ENCODE results near the gene APLF.
"Not testable (repeated sequence)": the region's sequence is repeated elsewhere in the genome, so short reads cannot be mapped to it uniquely, and the experiment has no call there.

The APLF gene

GRCh38 chr2:68574202-68574791 is 106.9 kb downstream of the APLF start:
- FAIRE-seq (no peak), DNase-seq (ENCODE audit: low spot score) (no peak)

DNA sequence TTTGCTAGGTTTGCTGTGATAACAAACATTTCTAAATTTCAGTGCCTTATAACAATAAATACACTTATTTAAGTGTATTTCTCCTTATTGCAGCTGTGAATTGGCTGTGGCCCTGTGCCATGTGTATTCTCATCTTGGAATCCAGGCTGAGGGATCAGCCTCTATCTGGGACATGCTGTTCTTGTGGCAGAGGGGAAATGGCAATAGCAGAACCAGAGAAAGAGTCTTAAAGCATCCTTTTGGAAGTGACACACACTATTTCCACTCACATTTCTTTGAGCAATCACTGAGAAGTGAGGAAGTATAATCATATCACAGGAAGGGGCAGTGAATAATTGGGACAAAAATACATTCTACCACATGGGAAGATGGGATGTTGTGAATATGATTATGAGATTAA is 109.8 kb downstream of the APLF start:
- no peak for FAIRE-seq
- DNase-seq (ENCODE audit: low spot score): no peak

- no peak for FAIRE-seq
- DNase-seq (ENCODE audit: low spot score): no peak
These were observed 112.3 kb downstream of the APLF start for GRCh38 chr2:68579689-68580088.

GRCh38 chr2:68588589-68588988 is 121.2 kb downstream of the APLF start:
- no peak for DNase-seq (ENCODE audit: low spot score)
- FAIRE-seq: no peak

DNA sequence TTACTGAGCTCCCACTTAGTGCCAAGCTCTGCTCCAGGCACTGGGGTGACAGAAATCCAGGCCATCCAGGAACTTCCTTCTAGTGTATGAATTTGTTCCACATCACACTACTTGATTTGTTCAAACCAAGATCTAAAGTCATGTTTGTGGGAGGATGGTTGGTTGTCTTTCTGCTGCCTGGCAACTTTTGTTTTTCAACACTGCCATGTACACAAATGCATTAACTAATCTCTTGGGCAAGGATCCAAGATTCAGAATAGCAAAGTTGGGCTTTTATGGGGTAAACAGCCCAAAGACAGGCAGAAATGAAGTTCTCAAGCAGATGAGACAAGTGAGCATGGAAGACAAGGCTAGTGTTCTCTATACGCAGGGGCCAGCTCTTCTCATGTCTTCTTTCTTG is 122.6 kb downstream of the APLF start:
- DNase-seq (ENCODE audit: low spot score) (no peak), FAIRE-seq (no peak)

GRCh38 chr2:68590702-68591101 is 123.3 kb downstream of the APLF start:
- no peak for FAIRE-seq

GRCh38 chr2:68591225-68591624 is 123.8 kb downstream of the APLF start:
- DNase-seq (ENCODE audit: low spot score) (no peak), FAIRE-seq (no peak)

More at GRCh38 chr2:68590702-68591101, 123.3 kb downstream of the APLF start:
- DNase-seq (ENCODE audit: low spot score): no peak

GRCh38 chr2:68594041-68594440 is 126.7 kb downstream of the APLF start:
- DNase-seq (ENCODE audit: low spot score): no peak
- FAIRE-seq: no peak

DNA sequence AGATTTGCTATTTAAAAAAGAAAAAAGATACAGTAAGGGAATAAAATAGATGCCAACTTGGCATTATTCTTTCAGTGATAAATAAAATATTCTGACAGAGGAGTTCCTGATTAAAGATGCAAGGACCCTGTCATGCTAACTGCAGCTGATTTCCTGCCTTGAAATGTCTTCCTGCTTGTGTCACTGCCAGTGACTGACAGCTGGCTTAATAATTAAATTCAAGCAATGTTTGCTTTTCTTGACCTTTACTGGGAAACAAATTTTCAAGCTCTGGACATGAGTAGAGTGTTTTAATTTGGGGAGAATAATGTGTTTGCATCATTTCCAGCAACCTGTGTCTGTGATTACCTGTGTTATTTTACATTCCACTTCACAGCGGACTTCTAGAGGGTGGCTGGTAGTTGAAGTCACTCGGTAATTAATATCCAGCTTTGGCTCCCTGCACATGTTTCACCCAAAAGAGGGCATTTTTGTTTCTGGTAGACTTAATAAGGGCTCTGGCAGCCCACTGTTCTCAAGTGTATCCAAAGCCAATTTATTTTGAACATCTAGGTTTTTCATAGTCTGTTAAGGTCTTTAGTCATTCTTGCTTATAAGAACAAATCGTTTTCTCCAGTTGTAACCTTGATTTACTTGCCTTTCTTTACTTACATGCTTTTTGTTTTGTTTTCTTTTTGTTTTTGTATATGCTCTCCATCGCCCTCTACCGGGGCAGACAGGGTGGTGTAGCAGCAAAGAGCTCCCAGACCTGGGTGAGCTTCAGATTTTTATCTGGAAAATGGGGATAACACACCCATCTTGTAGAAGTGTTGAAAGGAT is 127.5 kb downstream of the APLF start:
- DNase-seq (ENCODE audit: low spot score) (peak; percentile 66), FAIRE-seq (no peak)

GRCh38 chr2:68595493-68595785 is 128.1 kb downstream of the APLF start:
- FAIRE-seq; DNase-seq (ENCODE audit: low spot score): not testable (repeated sequence)

GRCh38 chr2:68600495-68600894 is 133.1 kb downstream of the APLF start:
- DNase-seq (ENCODE audit: low spot score); FAIRE-seq: not testable (repeated sequence)

- FAIRE-seq: no peak
- DNase-seq (ENCODE audit: low spot score): no peak
These were observed 135.7 kb downstream of the APLF start for GRCh38 chr2:68603059-68603458.

DNA sequence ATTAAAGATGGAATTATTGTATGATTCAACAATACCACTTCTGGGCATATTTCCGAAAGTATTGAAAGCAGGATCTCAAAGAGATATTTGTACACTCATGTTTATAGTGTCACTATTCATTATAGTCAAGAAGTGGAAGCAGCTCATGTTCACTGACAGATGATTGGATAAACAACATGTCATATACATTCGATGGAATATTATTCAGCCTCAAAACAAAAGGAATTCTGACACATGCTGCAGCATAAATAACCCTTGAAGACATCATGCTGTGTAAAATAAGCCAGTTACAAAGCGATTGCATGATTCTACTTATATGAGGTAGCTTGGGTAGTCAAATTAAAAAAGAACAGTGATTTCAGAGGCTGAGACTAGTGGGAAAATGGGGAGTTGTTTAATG is 136.7 kb downstream of the APLF start:
- FAIRE-seq (no peak), DNase-seq (ENCODE audit: low spot score) (no peak)

DNA sequence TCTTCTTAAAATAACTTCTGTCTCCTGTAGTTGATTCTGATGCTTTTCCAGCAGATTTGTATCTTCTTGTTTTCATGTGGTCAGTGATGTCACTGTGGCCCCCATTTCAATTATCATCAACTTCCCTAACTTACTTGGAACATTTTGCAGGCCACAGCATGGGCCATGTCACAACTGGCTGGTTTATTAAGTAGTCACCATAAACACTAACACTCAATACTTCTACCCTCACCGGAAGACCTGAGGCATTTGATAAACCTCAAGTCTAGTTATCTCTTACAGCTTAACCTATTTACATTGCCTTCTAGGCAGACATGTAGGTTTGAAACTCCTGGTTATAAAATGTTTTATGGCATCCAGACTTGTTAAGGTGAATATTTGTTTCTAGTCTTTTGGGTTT is 138.6 kb downstream of the APLF start:
- DNase-seq (ENCODE audit: low spot score) (no peak), FAIRE-seq (no peak)

DNA sequence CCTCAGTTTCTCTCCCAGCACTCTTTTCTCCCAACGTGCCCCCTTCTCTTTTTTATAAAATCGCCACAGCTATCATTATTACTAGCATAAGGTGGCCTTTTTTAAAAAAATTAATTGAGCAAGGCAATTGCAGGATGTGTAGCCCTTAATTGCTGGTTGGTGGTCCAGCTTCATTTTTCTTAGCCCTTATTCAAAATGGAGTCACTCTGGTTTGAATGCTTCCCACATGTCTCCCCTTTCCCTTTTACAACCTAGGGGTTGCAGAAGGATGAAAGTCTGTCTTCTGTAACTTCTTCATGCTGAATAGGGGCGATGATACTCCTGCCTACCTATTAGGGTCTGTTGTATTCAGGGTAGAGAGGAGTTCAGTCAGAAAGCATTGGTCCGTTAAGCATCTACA is 139.4 kb downstream of the APLF start:
- FAIRE-seq: no peak
- DNase-seq (ENCODE audit: low spot score): no peak

- DNase-seq (ENCODE audit: low spot score) (no peak), FAIRE-seq (no peak)
These were observed 140.5 kb downstream of the APLF start for GRCh38 chr2:68607837-68608236.

- no peak for FAIRE-seq
- DNase-seq (ENCODE audit: low spot score): no peak
These were observed 145.6 kb downstream of the APLF start for GRCh38 chr2:68612765-68613519.

DNA sequence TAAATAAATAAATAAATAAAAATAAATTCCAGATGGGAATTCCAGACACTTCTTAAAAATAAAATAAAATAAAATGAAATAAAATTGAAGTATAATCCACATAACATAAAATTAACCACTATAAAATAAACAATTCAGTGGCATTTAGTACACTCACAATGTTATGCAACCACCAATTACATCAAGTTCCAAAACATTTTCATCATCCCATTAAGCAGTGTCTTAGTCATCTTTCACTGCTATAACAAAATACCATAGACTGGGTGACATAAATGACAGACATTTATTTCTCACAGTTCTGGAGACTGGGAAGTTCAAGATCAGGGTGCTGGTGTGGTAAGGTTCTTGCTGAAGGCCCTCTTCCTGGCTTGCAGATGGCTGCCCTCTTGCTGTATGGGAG is 153.4 kb downstream of the APLF start:
- no peak for FAIRE-seq
- DNase-seq (ENCODE audit: low spot score): no peak

DNA sequence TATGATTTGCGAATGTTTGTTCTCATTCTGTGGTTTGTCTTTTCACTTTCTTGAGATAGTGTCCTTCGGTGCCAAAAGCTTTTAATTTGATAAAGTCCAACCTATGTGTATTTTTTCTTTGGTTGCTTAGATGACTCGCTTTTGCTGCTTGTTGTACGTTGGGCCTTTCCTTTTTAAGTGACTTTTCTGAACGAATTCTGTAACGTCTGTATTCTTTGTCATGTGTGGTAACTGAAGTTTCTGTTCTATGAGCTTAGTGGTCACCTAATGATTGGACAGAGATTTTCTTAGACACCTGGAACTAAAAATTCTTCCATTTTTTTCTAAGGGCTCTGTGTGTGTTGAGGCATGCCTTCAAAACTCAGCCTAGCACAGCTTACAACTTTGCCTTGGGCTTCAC is 156.4 kb downstream of the APLF start:
- DNase-seq (ENCODE audit: low spot score): no peak
- no peak for FAIRE-seq

- no peak for FAIRE-seq
- no peak for DNase-seq (ENCODE audit: low spot score)
These were observed 160.2 kb downstream of the APLF start for GRCh38 chr2:68627615-68628014.

All from urothelium cell line (cell line).